ENCODE measurements around the gene UNC13D.

GRCh38 chr17:75827308-75828075, 16.7 kb downstream of the UNC13D start:
- no peak for TF ChIP-seq EZH2 (IDR thresholded peaks at IDR 0.05; ENCODE audit: insufficient read depth, poor library complexity, severe bottlenecking)
- TF ChIP-seq EZH2phosphoT487 (IDR thresholded peaks at IDR 0.05; ENCODE audit: insufficient read depth, low read depth), result no peak

Data from GM23248 (cell line).